HCT116 (cell line): ENCODE results near the gene GSTO2. TPM values are rescaled to one million over a fixed set of nuclear protein-coding genes. Genes with fewer than 3 reads are reported as not detected.

ENCODE experiments used
- ATAC-seq: fragments of 200-7000 bp; cut with Tn5 transposase; 2 replicates; pipeline ENCODE4 v1.9.1; 2020; ENCODE audit warnings: mild to moderate bottlenecking, moderate library complexity
- BruUV-seq: library from RNA; stranded (reverse); fragments of 400-500 nt; replicated peaks from 2 replicates; lab custom pipeline; 2021; lab: Mats Ljungman, UMichigan
- CTCF ChIA-PET: fragments of 300-600 bp; sonication (Branson Sonifier 250); formaldehyde crosslinking; loops from one replicate; lab custom pipeline; 2021; ENCODE audit warnings: antibody characterized with exemption; lab: Charles Lee
- POLR2A ChIA-PET: fragments of 300-600, 350-600 bp; sonication (Branson Sonifier 250); formaldehyde crosslinking; loops from one replicate; lab custom pipeline; 2021; ENCODE audit warnings: antibody characterized with exemption; lab: Charles Lee
- RAD21 ChIA-PET, 2 experiments: fragments of 300-600 bp; sonication (Branson Sonifier 250); formaldehyde crosslinking; loops; one replicate each; lab custom pipeline; 2023; ENCODE audit warnings: low total read pairs in 2 of 2; ENCODE audit not compliant: uncharacterized antibody in 2 of 2, unreplicated experiment in 2 of 2, low non-redundant PET in 1 of 2; lab: Charles Lee
- DNase-seq: peaks from one replicate; pipeline ENCODE4 v3.0.0-alpha.2; 2010; ENCODE audit warnings: low read depth, low spot score
- H2AFZ ChIP-seq: fragments of 200-600 bp; shearing (Covaris generic), sonication (generic); 2 replicates; pipeline ENCODE4 v1.6.1; 2017; ENCODE audit warnings: low read depth, mixed run types, mixed read lengths, antibody characterized with exemption, low read length; ENCODE audit not compliant: poor library complexity, severe bottlenecking
- H3K27ac ChIP-seq: 2 replicates; pipeline ENCODE4 v1.5.1; 2012; ENCODE audit warnings: low read depth, low read length
- H3K27me3 ChIP-seq: fragments of 200-600 bp; sonication (generic); 2 replicates; pipeline ENCODE4 v1.6.1; 2016; ENCODE audit warnings: mixed run types, low read length, mixed read lengths; ENCODE audit not compliant: insufficient read depth
- H3K36me3 ChIP-seq, 2 experiments: fragments of 200-500 bp in 1 of 2; fragments of 200-600 bp in 1 of 2; sonication (Bioruptor generic) in 1 of 2; sonication (generic) in 1 of 2; 2 replicates each; pipeline versions ENCODE4 v1.5.1 to v1.6.1; 2014 to 2016; ENCODE audit warnings: low read length in 2 of 2, inconsistent platforms in 1 of 2, mixed read lengths in 1 of 2, mixed run types in 1 of 2; ENCODE audit not compliant: insufficient read depth in 2 of 2, control insufficient read depth in 1 of 2
- H3K4me1 ChIP-seq, 2 experiments: fragments of 200-600 bp in 1 of 2; sonication (generic) in 1 of 2; 2 replicates each; pipeline versions ENCODE4 v1.5.1 to v1.6.1; 2012 to 2017; ENCODE audit warnings: low read length in 2 of 2, inconsistent platforms in 1 of 2, mild to moderate bottlenecking in 1 of 2, mixed read lengths in 1 of 2, mixed run types in 1 of 2, moderate library complexity in 1 of 2; ENCODE audit not compliant: insufficient read depth in 2 of 2, control insufficient read depth in 1 of 2
- H3K4me2 ChIP-seq: fragments of 200-600 bp; sonication (generic); 2 replicates; pipeline ENCODE4 v1.6.1; 2017; ENCODE audit warnings: mixed run types, low read length, mixed read lengths
- H3K4me3 ChIP-seq, 2 experiments: fragments of 200-600 bp in 1 of 2; sonication (generic) in 1 of 2; replicated peaks in 1 of 2; 2 replicates each; pipeline ENCODE4 v1.5.1; 2011 to 2016; ENCODE audit warnings: low read length in 2 of 2, control low read depth in 1 of 2, low read depth in 1 of 2, mild to moderate bottlenecking in 1 of 2, mixed read lengths in 1 of 2, mixed run types in 1 of 2
- H3K79me2 ChIP-seq: fragments of 200-600 bp; sonication (generic); 2 replicates; pipeline ENCODE4 v1.6.1; 2017; ENCODE audit warnings: mild to moderate bottlenecking, mixed run types, low read length, moderate library complexity, mixed read lengths; ENCODE audit not compliant: insufficient read depth
- H3K9ac ChIP-seq: fragments of 200-600 bp; sonication (generic); 2 replicates; pipeline ENCODE4 v1.6.1; 2016; ENCODE audit warnings: low read length, mixed read lengths
- H3K9me2 ChIP-seq: fragments of 200-600 bp; sonication (generic), shearing (Covaris generic); 2 replicates; pipeline ENCODE4 v1.6.1; 2017; ENCODE audit warnings: mixed run types, mild to moderate bottlenecking, moderate library complexity; ENCODE audit not compliant: insufficient read depth
- H3K9me3 ChIP-seq, 2 experiments: fragments of 200-500 bp in 1 of 2; fragments of 200-600 bp in 1 of 2; sonication (Bioruptor generic) in 1 of 2; sonication (generic) in 1 of 2; 2 replicates each; pipeline ENCODE4 v1.6.1; 2014 to 2017; ENCODE audit warnings: low read length in 2 of 2, mixed read lengths in 2 of 2, inconsistent platforms in 1 of 2, low read depth in 1 of 2, mild to moderate bottlenecking in 1 of 2, mixed run types in 1 of 2, moderate library complexity in 1 of 2; ENCODE audit not compliant: control insufficient read depth in 1 of 2, insufficient read depth in 1 of 2
- H4K20me1 ChIP-seq: fragments of 200-600 bp; sonication (generic), shearing (Covaris generic); 2 replicates; pipeline ENCODE4 v1.6.1; 2017; ENCODE audit warnings: mixed run types, mild to moderate bottlenecking, moderate library complexity; ENCODE audit not compliant: insufficient read depth
- CEBPB ChIP-seq: IDR thresholded peaks from 2 replicates; pipeline ENCODE4 v1.6.1; 2012; ENCODE audit warnings: low read depth
- EGR1 ChIP-seq: IDR thresholded peaks from 2 replicates; pipeline ENCODE4 v1.6.1; 2012; ENCODE audit warnings: low read depth
- ELF1 ChIP-seq: IDR thresholded peaks from 2 replicates; pipeline ENCODE4 v1.6.1; 2012; ENCODE audit warnings: low read depth, borderline replicate concordance
- EZH2 ChIP-seq: fragments of 200-600 bp; sonication (generic); IDR thresholded peaks from 2 replicates; pipeline ENCODE4 v1.6.1; 2017; ENCODE audit warnings: antibody characterized with exemption, mixed run types
- EZH2phosphoT487 ChIP-seq: fragments of 200-600 bp; IDR thresholded peaks from 2 replicates; pipeline ENCODE4 v1.6.1; 2018; ENCODE audit warnings: antibody characterized with exemption, borderline replicate concordance
- JUND ChIP-seq: IDR thresholded peaks from 2 replicates; pipeline ENCODE4 v1.6.1; 2012
- POLR2A ChIP-seq: IDR thresholded peaks from 2 replicates; pipeline ENCODE4 v1.7.0; 2011; ENCODE audit warnings: borderline replicate concordance; ENCODE audit not compliant: insufficient read depth, insufficient read length; ENCODE audit errors: extremely low read depth
- POLR2AphosphoS5 ChIP-seq: IDR thresholded peaks from 2 replicates; pipeline ENCODE4 v1.6.1; 2011; ENCODE audit warnings: mild to moderate bottlenecking, low read depth, low read length, moderate library complexity
- RAD21 ChIP-seq: IDR thresholded peaks from 2 replicates; pipeline ENCODE4 v1.6.1; 2012; ENCODE audit warnings: low read depth, mild to moderate bottlenecking
- SIN3A ChIP-seq: IDR thresholded peaks from 2 replicates; pipeline ENCODE4 v1.6.1; 2012; ENCODE audit warnings: low read depth
- SP1 ChIP-seq: IDR thresholded peaks from 2 replicates; pipeline ENCODE4 v1.6.1; 2012; ENCODE audit warnings: low read depth
- TCF7L2 ChIP-seq: IDR thresholded peaks from 2 replicates; pipeline ENCODE4 v1.7.0; 2011; ENCODE audit warnings: borderline replicate concordance, inconsistent platforms; ENCODE audit not compliant: insufficient read depth, insufficient read length; ENCODE audit errors: extremely low read depth
- YY1 ChIP-seq: IDR thresholded peaks from 2 replicates; pipeline ENCODE4 v1.6.1; 2011; ENCODE audit warnings: low read length, low read depth, moderate library complexity, mild to moderate bottlenecking; ENCODE audit not compliant: insufficient replicate concordance; ENCODE audit errors: extremely low read depth
- ZFX ChIP-seq: fragments of 450-650 bp; IDR thresholded peaks from 2 replicates; pipeline ENCODE4 v1.6.1; 2017
- ZNF274 ChIP-seq: fragments of 200-500 bp; sonication (Bioruptor generic); IDR thresholded peaks from 2 replicates; pipeline ENCODE4 v1.6.1; 2014; ENCODE audit warnings: mild to moderate bottlenecking, low read depth, low read length, inconsistent platforms
- intact Hi-C: fragments of 100-400 bp; cut with micrococcal nuclease; formaldehyde crosslinking; loops from 2 replicates; pipeline ENCODE4 v1.10.0; 2022
- total RNA-seq: library from RNA; stranded (reverse); gene quantifications from one replicate; pipeline ENCODE4 v1.2.1, GENCODE V29; 2021; ENCODE audit not compliant: unreplicated experiment
- TF ChIP-seq, protein P1 (sequence below), 3 experiments: fragments of 200-600 bp in 1 of 3; sonication (generic) in 1 of 3; IDR thresholded peaks in 2 of 3; conservative IDR thresholded peaks in 1 of 3; 2 replicates each; pipeline ENCODE4 v1.5.1; 2012 to 2017; ENCODE audit warnings: low read depth in 2 of 3, low read length in 2 of 3, antibody characterized with exemption in 1 of 3, borderline replicate concordance in 1 of 3, control low read depth in 1 of 3, mild to moderate bottlenecking in 1 of 3, mixed read lengths in 1 of 3, mixed run types in 1 of 3, moderate library complexity in 1 of 3; ENCODE audit not compliant: insufficient read depth in 1 of 3
- TF ChIP-seq, protein P2 (sequence below): IDR thresholded peaks from 2 replicates; pipeline ENCODE4 v1.6.1; 2012; ENCODE audit warnings: low read depth
- TF ChIP-seq, protein P3 (sequence below): IDR thresholded peaks from 2 replicates; pipeline ENCODE4 v1.6.1; 2012
- TF ChIP-seq, protein P4 (sequence below): IDR thresholded peaks from 2 replicates; pipeline ENCODE4 v1.6.1; 2011; ENCODE audit warnings: mild to moderate bottlenecking, low read length, moderate library complexity; ENCODE audit not compliant: insufficient replicate concordance; ENCODE audit errors: extremely low read depth

Gene GSTO2
- total RNA-seq, 1 experiment from 2014 or later, result 115 TPM

DNA sequence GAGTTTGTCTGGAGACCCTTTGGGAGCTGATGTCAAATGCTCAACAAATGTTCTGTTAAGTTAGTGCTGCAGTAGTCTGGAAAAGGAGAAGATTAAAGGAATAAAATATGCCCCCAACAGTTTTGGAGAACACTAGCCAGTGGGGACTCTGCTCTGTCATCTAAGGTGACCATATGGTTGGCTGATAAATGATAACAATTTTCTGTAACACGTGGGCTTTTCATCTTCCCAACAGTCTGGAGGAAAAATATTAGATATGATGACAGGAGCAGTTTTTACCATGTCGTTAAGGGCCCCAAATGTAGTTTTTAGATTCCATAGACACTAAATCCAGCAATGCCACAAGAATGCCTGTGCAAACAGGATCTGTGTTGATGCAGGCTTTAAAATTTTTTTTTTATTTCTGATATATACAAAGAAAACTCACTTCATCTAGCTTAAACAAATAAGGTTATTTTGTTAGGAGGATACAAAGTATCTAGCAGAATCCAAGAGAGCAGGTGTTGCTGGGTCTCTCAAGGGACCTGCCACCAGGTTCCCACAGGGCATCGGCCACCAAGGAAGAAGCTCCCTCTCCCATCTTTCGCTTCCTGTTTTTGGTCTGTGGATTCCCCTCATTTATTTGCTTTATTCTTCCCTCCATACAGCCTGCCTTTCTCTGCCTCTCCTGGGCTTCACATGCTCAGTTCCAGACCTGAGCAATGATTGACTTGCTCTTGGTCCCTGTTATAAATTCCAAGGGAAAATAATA, 78.5 kb downstream of the GSTO2 start:
- ATAC-seq, result no peak
- Histone ChIP-seq H2AFZ (no peak overlapping the region), H3K9me3 (no peaks in the 10 kb centered on the region), H3K9me2 (no peaks in the 10 kb centered on the region), H3K27ac (no peak overlapping the region), H3K79me2 (no peaks in the 10 kb centered on the region), H3K9ac (no peak overlapping the region), H3K36me3 (no peaks in the 10 kb centered on the region), H3K4me1 (peaks cover 2 to 20% of the 10 kb centered on the region in 2 experiments; a peak in 3 of 4 replicates), H4K20me1 (no peaks in the 10 kb centered on the region), H3K4me3 (no peak overlapping the region), H3K27me3 (no peaks in the 10 kb centered on the region), H3K4me2 (no peak overlapping the region)
- POLR2A ChIA-PET, result interaction anchor here (0.5 kb wide), 1 partner anchor 9 kb away, joined by 3 read pairs; no protein-coding TSS in a partner anchor
- BruUV-seq, result no TSS peak
- CTCF ChIA-PET, result interaction anchor here (1.1 to 1.4 kb wide), 2 partner anchors 73 to 226 kb away, joined by 3 read pairs; partner anchors contain the start of gene SFR1
- RAD21 ChIA-PET, result no interaction called here
- intact Hi-C loops, result no loop called here
- DNase-seq, result no peak
- TF ChIP-seq ZFX (no peak), JUND (no peak), POLR2AphosphoS5 (no peak), EGR1 (no peak), YY1 (no peak), TCF7L2 (no peak), EZH2 (no peak), SIN3A (no peak), ZNF274 (no peak), ELF1 (no peak), CEBPB (no peak), SP1 (no peak), RAD21 (no peak), POLR2A (no peak), EZH2phosphoT487 (no peak)
- TF ChIP-seq, protein P1, sequence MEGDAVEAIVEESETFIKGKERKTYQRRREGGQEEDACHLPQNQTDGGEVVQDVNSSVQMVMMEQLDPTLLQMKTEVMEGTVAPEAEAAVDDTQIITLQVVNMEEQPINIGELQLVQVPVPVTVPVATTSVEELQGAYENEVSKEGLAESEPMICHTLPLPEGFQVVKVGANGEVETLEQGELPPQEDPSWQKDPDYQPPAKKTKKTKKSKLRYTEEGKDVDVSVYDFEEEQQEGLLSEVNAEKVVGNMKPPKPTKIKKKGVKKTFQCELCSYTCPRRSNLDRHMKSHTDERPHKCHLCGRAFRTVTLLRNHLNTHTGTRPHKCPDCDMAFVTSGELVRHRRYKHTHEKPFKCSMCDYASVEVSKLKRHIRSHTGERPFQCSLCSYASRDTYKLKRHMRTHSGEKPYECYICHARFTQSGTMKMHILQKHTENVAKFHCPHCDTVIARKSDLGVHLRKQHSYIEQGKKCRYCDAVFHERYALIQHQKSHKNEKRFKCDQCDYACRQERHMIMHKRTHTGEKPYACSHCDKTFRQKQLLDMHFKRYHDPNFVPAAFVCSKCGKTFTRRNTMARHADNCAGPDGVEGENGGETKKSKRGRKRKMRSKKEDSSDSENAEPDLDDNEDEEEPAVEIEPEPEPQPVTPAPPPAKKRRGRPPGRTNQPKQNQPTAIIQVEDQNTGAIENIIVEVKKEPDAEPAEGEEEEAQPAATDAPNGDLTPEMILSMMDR (IDR thresholded peaks at IDR 0.05 in 2 of 3, conservative IDR thresholded peaks at IDR 0.05 in 1 of 3; ENCODE audit: borderline replicate concordance in 1 of 3, insufficient read depth in 1 of 3, low read depth in 2 of 3, low read length in 2 of 3), result no peak
- TF ChIP-seq, protein P2, sequence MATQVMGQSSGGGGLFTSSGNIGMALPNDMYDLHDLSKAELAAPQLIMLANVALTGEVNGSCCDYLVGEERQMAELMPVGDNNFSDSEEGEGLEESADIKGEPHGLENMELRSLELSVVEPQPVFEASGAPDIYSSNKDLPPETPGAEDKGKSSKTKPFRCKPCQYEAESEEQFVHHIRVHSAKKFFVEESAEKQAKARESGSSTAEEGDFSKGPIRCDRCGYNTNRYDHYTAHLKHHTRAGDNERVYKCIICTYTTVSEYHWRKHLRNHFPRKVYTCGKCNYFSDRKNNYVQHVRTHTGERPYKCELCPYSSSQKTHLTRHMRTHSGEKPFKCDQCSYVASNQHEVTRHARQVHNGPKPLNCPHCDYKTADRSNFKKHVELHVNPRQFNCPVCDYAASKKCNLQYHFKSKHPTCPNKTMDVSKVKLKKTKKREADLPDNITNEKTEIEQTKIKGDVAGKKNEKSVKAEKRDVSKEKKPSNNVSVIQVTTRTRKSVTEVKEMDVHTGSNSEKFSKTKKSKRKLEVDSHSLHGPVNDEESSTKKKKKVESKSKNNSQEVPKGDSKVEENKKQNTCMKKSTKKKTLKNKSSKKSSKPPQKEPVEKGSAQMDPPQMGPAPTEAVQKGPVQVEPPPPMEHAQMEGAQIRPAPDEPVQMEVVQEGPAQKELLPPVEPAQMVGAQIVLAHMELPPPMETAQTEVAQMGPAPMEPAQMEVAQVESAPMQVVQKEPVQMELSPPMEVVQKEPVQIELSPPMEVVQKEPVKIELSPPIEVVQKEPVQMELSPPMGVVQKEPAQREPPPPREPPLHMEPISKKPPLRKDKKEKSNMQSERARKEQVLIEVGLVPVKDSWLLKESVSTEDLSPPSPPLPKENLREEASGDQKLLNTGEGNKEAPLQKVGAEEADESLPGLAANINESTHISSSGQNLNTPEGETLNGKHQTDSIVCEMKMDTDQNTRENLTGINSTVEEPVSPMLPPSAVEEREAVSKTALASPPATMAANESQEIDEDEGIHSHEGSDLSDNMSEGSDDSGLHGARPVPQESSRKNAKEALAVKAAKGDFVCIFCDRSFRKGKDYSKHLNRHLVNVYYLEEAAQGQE, result no peak
- TF ChIP-seq, protein P3, sequence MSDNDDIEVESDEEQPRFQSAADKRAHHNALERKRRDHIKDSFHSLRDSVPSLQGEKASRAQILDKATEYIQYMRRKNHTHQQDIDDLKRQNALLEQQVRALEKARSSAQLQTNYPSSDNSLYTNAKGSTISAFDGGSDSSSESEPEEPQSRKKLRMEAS, result no peak
- TF ChIP-seq, protein P4, sequence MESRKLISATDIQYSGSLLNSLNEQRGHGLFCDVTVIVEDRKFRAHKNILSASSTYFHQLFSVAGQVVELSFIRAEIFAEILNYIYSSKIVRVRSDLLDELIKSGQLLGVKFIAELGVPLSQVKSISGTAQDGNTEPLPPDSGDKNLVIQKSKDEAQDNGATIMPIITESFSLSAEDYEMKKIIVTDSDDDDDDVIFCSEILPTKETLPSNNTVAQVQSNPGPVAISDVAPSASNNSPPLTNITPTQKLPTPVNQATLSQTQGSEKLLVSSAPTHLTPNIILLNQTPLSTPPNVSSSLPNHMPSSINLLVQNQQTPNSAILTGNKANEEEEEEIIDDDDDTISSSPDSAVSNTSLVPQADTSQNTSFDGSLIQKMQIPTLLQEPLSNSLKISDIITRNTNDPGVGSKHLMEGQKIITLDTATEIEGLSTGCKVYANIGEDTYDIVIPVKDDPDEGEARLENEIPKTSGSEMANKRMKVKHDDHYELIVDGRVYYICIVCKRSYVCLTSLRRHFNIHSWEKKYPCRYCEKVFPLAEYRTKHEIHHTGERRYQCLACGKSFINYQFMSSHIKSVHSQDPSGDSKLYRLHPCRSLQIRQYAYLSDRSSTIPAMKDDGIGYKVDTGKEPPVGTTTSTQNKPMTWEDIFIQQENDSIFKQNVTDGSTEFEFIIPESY, result no peak
